Fibroblast of lung (primary cell): ENCODE data around the gene CHD2.

ENCODE experiments used
- EZH2 ChIP-seq: IDR thresholded peaks from 2 replicates; pipeline ENCODE4 v1.5.1; 2012; ENCODE audit warnings: low read length, control low read depth, mild to moderate bottlenecking; ENCODE audit errors: missing control alignments
- TF ChIP-seq, protein P1 (sequence below), 2 donors: IDR thresholded peaks in 1 of 2; conservative IDR thresholded peaks in 1 of 2; 1 replicate in 1 of 2; 2 replicates in 1 of 2; pipeline ENCODE4 v1.5.1; 2011 to 2012; ENCODE audit warnings: low read length in 2 of 2, control low read depth in 1 of 2, inconsistent platforms in 1 of 2, low read depth in 1 of 2, mild to moderate bottlenecking in 1 of 2

GRCh38 chr15:93035092-93035915 is 135.2 kb downstream of the CHD2 start:
- TF ChIP-seq, protein P1, sequence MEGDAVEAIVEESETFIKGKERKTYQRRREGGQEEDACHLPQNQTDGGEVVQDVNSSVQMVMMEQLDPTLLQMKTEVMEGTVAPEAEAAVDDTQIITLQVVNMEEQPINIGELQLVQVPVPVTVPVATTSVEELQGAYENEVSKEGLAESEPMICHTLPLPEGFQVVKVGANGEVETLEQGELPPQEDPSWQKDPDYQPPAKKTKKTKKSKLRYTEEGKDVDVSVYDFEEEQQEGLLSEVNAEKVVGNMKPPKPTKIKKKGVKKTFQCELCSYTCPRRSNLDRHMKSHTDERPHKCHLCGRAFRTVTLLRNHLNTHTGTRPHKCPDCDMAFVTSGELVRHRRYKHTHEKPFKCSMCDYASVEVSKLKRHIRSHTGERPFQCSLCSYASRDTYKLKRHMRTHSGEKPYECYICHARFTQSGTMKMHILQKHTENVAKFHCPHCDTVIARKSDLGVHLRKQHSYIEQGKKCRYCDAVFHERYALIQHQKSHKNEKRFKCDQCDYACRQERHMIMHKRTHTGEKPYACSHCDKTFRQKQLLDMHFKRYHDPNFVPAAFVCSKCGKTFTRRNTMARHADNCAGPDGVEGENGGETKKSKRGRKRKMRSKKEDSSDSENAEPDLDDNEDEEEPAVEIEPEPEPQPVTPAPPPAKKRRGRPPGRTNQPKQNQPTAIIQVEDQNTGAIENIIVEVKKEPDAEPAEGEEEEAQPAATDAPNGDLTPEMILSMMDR (conservative IDR thresholded peaks at IDR 0.05 in 1 of 2, IDR thresholded peaks at IDR 0.05 in 1 of 2; ENCODE audit: low read depth in 1 of 2, low read length in 2 of 2) = no peak
- no peak for TF ChIP-seq EZH2
